ENCODE results near the gene ERICH6B.

DNA sequence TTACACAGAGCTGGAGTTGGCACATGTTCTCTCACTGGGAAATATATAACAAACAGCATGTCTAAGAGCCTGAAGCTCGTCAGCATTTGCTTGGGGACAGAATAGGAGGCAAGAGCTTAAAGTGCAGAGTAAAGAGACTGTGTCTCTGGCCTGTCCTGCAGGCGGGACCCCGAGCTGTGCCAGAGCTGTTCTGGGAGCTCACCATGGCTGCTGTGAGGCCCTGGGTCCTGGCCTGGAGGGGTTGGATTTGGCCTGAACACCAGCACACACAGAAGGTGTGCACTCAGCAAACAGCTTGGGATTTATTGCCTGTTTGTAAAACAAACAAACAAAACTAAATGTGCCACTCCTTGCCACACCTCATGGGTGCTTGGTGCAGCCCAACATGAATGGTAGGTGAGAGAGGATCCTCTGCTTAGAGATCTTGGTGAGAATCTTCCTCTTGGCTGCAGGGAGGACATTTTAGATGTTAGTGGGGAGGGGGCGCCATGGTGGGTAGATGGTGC is 60.9 kb downstream of the ERICH6B start:
- TF ChIP-seq CEBPB (IDR thresholded peaks at IDR 0.05; ENCODE audit: borderline replicate concordance in 1 of 2, low read depth in 2 of 2, low read length in 2 of 2) (no peak), CEBPZ (IDR thresholded peaks at IDR 0.05; ENCODE audit: low read depth, low read length) (no peak), ETV6 (conservative IDR thresholded peaks at IDR 0.05 in 1 of 2, IDR thresholded peaks at IDR 0.05 in 1 of 2; ENCODE audit: borderline replicate concordance in 1 of 2, low read depth in 1 of 2) (no peak), HDAC2 (IDR thresholded peaks at IDR 0.05) (no peak), JUND (IDR thresholded peaks at IDR 0.05; ENCODE audit: low read depth, low read length) (no peak), POU2F2 (IDR thresholded peaks at IDR 0.05; ENCODE audit: borderline replicate concordance, low read depth, low read length) (no peak), RBBP5 (conservative IDR thresholded peaks at IDR 0.05) (no peak), FOXM1 (IDR thresholded peaks at IDR 0.05; ENCODE audit: low read depth, low read length) (no peak), NR2C1 (IDR thresholded peaks at IDR 0.05) (no peak), SPI1 (IDR thresholded peaks at IDR 0.05; ENCODE audit: borderline replicate concordance, insufficient read depth, low read depth, low read length) (no peak)
- TF ChIP-seq, protein P1, sequence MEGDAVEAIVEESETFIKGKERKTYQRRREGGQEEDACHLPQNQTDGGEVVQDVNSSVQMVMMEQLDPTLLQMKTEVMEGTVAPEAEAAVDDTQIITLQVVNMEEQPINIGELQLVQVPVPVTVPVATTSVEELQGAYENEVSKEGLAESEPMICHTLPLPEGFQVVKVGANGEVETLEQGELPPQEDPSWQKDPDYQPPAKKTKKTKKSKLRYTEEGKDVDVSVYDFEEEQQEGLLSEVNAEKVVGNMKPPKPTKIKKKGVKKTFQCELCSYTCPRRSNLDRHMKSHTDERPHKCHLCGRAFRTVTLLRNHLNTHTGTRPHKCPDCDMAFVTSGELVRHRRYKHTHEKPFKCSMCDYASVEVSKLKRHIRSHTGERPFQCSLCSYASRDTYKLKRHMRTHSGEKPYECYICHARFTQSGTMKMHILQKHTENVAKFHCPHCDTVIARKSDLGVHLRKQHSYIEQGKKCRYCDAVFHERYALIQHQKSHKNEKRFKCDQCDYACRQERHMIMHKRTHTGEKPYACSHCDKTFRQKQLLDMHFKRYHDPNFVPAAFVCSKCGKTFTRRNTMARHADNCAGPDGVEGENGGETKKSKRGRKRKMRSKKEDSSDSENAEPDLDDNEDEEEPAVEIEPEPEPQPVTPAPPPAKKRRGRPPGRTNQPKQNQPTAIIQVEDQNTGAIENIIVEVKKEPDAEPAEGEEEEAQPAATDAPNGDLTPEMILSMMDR (IDR thresholded peaks at IDR 0.05 in 2 of 3, conservative IDR thresholded peaks at IDR 0.05 in 1 of 3; ENCODE audit: control insufficient read depth in 2 of 3, extremely low read depth in 1 of 3, insufficient read depth in 1 of 3, low read depth in 3 of 3, low read length in 3 of 3) = no peak
- TF ChIP-seq, protein P2, sequence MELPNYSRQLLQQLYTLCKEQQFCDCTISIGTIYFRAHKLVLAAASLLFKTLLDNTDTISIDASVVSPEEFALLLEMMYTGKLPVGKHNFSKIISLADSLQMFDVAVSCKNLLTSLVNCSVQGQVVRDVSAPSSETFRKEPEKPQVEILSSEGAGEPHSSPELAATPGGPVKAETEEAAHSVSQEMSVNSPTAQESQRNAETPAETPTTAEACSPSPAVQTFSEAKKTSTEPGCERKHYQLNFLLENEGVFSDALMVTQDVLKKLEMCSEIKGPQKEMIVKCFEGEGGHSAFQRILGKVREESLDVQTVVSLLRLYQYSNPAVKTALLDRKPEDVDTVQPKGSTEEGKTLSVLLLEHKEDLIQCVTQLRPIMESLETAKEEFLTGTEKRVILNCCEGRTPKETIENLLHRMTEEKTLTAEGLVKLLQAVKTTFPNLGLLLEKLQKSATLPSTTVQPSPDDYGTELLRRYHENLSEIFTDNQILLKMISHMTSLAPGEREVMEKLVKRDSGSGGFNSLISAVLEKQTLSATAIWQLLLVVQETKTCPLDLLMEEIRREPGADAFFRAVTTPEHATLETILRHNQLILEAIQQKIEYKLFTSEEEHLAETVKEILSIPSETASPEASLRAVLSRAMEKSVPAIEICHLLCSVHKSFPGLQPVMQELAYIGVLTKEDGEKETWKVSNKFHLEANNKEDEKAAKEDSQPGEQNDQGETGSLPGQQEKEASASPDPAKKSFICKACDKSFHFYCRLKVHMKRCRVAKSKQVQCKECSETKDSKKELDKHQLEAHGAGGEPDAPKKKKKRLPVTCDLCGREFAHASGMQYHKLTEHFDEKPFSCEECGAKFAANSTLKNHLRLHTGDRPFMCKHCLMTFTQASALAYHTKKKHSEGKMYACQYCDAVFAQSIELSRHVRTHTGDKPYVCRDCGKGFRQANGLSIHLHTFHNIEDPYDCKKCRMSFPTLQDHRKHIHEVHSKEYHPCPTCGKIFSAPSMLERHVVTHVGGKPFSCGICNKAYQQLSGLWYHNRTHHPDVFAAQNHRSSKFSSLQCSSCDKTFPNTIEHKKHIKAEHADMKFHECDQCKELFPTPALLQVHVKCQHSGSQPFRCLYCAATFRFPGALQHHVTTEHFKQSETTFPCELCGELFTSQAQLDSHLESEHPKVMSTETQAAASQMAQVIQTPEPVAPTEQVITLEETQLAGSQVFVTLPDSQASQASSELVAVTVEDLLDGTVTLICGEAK (IDR thresholded peaks at IDR 0.05; ENCODE audit: borderline replicate concordance) = no peak
- TF ChIP-seq, protein P3, sequence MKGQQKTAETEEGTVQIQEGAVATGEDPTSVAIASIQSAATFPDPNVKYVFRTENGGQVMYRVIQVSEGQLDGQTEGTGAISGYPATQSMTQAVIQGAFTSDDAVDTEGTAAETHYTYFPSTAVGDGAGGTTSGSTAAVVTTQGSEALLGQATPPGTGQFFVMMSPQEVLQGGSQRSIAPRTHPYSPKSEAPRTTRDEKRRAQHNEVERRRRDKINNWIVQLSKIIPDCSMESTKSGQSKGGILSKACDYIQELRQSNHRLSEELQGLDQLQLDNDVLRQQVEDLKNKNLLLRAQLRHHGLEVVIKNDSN (IDR thresholded peaks at IDR 0.05; ENCODE audit: borderline replicate concordance, extremely low read length, insufficient read depth, low read depth, low read length) = no peak
